ENCODE measurements around the gene RHCE. TPM values are rescaled to one million over a fixed set of nuclear protein-coding genes. Genes with fewer than 3 reads are reported as not detected.
A peak's percentile ranks its signal among the peaks of the same experiment; 100 is the strongest.

Gene RHCE
- total RNA-seq, 1 donor from 2014 or later: 0.58 TPM

GRCh38 chr1:25431955-25432719, 11.5 kb upstream of the RHCE start:
- no peak for ATAC-seq
- peaks cover 45% of the 10 kb centered on the region for H3K4me1 ChIP-seq
- no peaks in the 10 kb centered on the region for H3K9me3 ChIP-seq
- no peak for TF ChIP-seq CTCF (IDR thresholded peaks at IDR 0.05)
- DNase-seq: no peak
- intact Hi-C loops (cut with DNase I): no loop called here
- no peaks in the 10 kb centered on the region for H3K27me3 ChIP-seq
- H3K27ac ChIP-seq: no peak overlapping the region
- no peaks in the 10 kb centered on the region for H3K36me3 ChIP-seq
- H3K4me3 ChIP-seq: peak overlapping the region; percentile 86

GRCh38 chr1:25430967-25431881, 10.6 kb upstream of the RHCE start:
- Histone ChIP-seq H3K27me3 (no peaks in the 10 kb centered on the region), H3K36me3 (no peaks in the 10 kb centered on the region), H3K4me1 (peaks cover 39% of the 10 kb centered on the region), H3K9me3 (no peaks in the 10 kb centered on the region), H3K4me3 (peak overlapping the region; percentile 86), H3K27ac (peak overlapping the region; percentile 96)
- TF ChIP-seq CTCF (IDR thresholded peaks at IDR 0.05): no peak
- DNase-seq: no peak
- intact Hi-C loops (cut with DNase I): no loop called here
- ATAC-seq: no peak

GRCh38 chr1:25430073-25430966, 9.7 kb upstream of the RHCE start, which contains the start of gene MACO1:
Gene MACO1, plus strand, starts transcription at chr1:25430897. Its CDS starts 202 bp downstream, at chr1:25431099.
- Histone ChIP-seq H3K9me3 (no peaks in the 10 kb centered on the region), H3K27ac (peak within 1 kb of the TSS; percentile 96), H3K4me1 (peaks cover 30% of the 10 kb centered on the region), H3K4me3 (peak within 1 kb of the TSS; percentile 86), H3K27me3 (no peaks in the 10 kb centered on the region), H3K36me3 (no peaks in the 10 kb centered on the region)
- intact Hi-C loops (cut with DNase I): no loop called here
- ATAC-seq (peak; percentile 95), DNase-seq (peak; percentile 97)
- TF ChIP-seq CTCF (IDR thresholded peaks at IDR 0.05): no peak

- TF ChIP-seq CTCF (IDR thresholded peaks at IDR 0.05): no peak
- Histone ChIP-seq H3K9me3 (no peaks in the 10 kb centered on the region), H3K4me3 (no peak overlapping the region), H3K36me3 (no peaks in the 10 kb centered on the region), H3K4me1 (peaks cover 15% of the 10 kb centered on the region), H3K27ac (no peak overlapping the region), H3K27me3 (no peaks in the 10 kb centered on the region)
- no peak for DNase-seq
- ATAC-seq: no peak
- intact Hi-C loops (cut with DNase I): no loop called here
Measured at GRCh38 chr1:25428475-25429166, 8.0 kb upstream of the RHCE start.

- ATAC-seq: no peak
- DNase-seq: no peak
- no peak overlapping the region for H3K27ac ChIP-seq
- peaks cover 8% of the 10 kb centered on the region for H3K4me1 ChIP-seq
- H3K27me3 ChIP-seq: no peaks in the 10 kb centered on the region
- intact Hi-C loops (cut with DNase I): no loop called here
- TF ChIP-seq CTCF (IDR thresholded peaks at IDR 0.05): no peak
- H3K9me3 ChIP-seq: no peaks in the 10 kb centered on the region
- H3K4me3 ChIP-seq: no peak overlapping the region
- H3K36me3 ChIP-seq: no peaks in the 10 kb centered on the region
Measured at GRCh38 chr1:25427696-25428095, 7.1 kb upstream of the RHCE start.
